ENCODE measurements around the gene NDRG4.

Gene NDRG4

GRCh38 chr16:58537124-58537906 is 37.4 kb downstream of the NDRG4 start:
- no peak for DNase-seq (ENCODE audit: low read depth in 2 of 2)

GRCh38 chr16:58541711-58542110 is 41.8 kb downstream of the NDRG4 start:
- DNase-seq (ENCODE audit: low read depth in 2 of 2), result no peak

GRCh38 chr16:58542291-58542690 is 42.3 kb downstream of the NDRG4 start:
- no peak for DNase-seq (ENCODE audit: low read depth in 2 of 2)

- no peak for DNase-seq (ENCODE audit: low read depth in 2 of 2)
These were observed 43.7 kb downstream of the NDRG4 start for GRCh38 chr16:58543685-58544084.

GRCh38 chr16:58548378-58548777 is 48.4 kb downstream of the NDRG4 start:
- DNase-seq (ENCODE audit: low read depth in 2 of 2), result no peak

GRCh38 chr16:58551496-58551895 is 51.6 kb downstream of the NDRG4 start:
- no peak for DNase-seq (ENCODE audit: low read depth in 2 of 2)

- no peak for DNase-seq (ENCODE audit: low read depth in 2 of 2)
These were observed 56.7 kb downstream of the NDRG4 start for GRCh38 chr16:58556678-58557077.
